Left lobe of liver (tissue), 2 donors: ENCODE results near the gene ACOX1. TPM values are rescaled to one million over a fixed set of nuclear protein-coding genes. Genes with fewer than 3 reads are reported as not detected.
"Not testable (repeated sequence)": the region's sequence is repeated elsewhere in the genome, so short reads cannot be mapped to it uniquely, and the experiment has no call there.

ENCODE experiments used
- ATAC-seq: fragments of 200-7000 bp; cut with Tn5 transposase; one replicate; pipeline ENCODE4 v1.9.1; 2020; ENCODE audit warnings: mild to moderate bottlenecking, moderate library complexity
- DNase-seq: peaks from one replicate; pipeline ENCODE4 v3.0.0-alpha.2; 2020; ENCODE audit warnings: low spot score
- total RNA-seq: library from RNA; stranded (reverse); gene quantifications from one replicate; pipeline ENCODE4 v1.2.1, GENCODE V29; 2021
- donor health status: DM: no; HTN: no; CAD: no; lungs with moderate emphysema.
- donor health status: DM: no; HTN: yes; CAD: no.

Gene ACOX1
- total RNA-seq, 1 donor from 2014 or later, result 199 TPM

GRCh38 chr17:75983501-75984181 is 4.7 kb upstream of the ACOX1 start:
- DNase-seq, result no peak

GRCh38 chr17:75981019-75981615 is 2.2 kb upstream of the ACOX1 start:
- DNase-seq, result no peak
- ATAC-seq, result no peak

More at GRCh38 chr17:75983501-75984181, 4.7 kb upstream of the ACOX1 start:
- ATAC-seq, result no peak

- DNase-seq, result no peak
Measured at GRCh38 chr17:75980188-75981018, 1.4 kb upstream of the ACOX1 start.

GRCh38 chr17:75979705-75980187 is 780 bp upstream of the ACOX1 start:
- DNase-seq, result no peak
- peak; percentile 6 for ATAC-seq

More at GRCh38 chr17:75980188-75981018, 1.4 kb upstream of the ACOX1 start:
- ATAC-seq, result no peak

GRCh38 chr17:75976175-75976848 is 2.7 kb downstream of the ACOX1 start:
- peak; percentile 25 for ATAC-seq

GRCh38 chr17:75975757-75976174 is 3.2 kb downstream of the ACOX1 start:
- DNase-seq (no peak), ATAC-seq (no peak)

More at GRCh38 chr17:75976175-75976848, 2.7 kb downstream of the ACOX1 start:
- no peak for DNase-seq

GRCh38 chr17:75975187-75975586 is 3.8 kb downstream of the ACOX1 start:
- ATAC-seq, DNase-seq: not testable (repeated sequence)

GRCh38 chr17:75970626-75971025 is 8.3 kb downstream of the ACOX1 start:
- DNase-seq, result no peak
- no peak for ATAC-seq

- ATAC-seq (peak; percentile 10), DNase-seq (no peak)
Measured at GRCh38 chr17:75970011-75970523, 8.9 kb downstream of the ACOX1 start.

- not testable (repeated sequence) for ATAC-seq, DNase-seq
Measured at GRCh38 chr17:75969044-75969443, 9.9 kb downstream of the ACOX1 start.

GRCh38 chr17:75965468-75965867 is 13.5 kb downstream of the ACOX1 start:
- ATAC-seq, result no peak
- DNase-seq, result no peak

GRCh38 chr17:75959839-75960511 is 19.0 kb downstream of the ACOX1 start:
- DNase-seq, result no peak
- ATAC-seq, result peak; percentile 38

GRCh38 chr17:75959051-75959838 is 19.7 kb downstream of the ACOX1 start:
- DNase-seq (no peak), ATAC-seq (peak; percentile 79)

GRCh38 chr17:75950855-75951554 is 28.0 kb downstream of the ACOX1 start:
- ATAC-seq (no peak), DNase-seq (no peak)

GRCh38 chr17:75950421-75950820 is 28.5 kb downstream of the ACOX1 start:
- DNase-seq (no peak), ATAC-seq (no peak)

GRCh38 chr17:75945211-75945610 is 33.8 kb downstream of the ACOX1 start:
- no peak for ATAC-seq
- no peak for DNase-seq

- ATAC-seq, result no peak
Measured at GRCh38 chr17:75943491-75943890, 35.5 kb downstream of the ACOX1 start.

GRCh38 chr17:75942473-75942872 is 36.5 kb downstream of the ACOX1 start:
- no peak for DNase-seq
- ATAC-seq, result no peak

More at GRCh38 chr17:75943491-75943890, 35.5 kb downstream of the ACOX1 start:
- no peak for DNase-seq

- peak; percentile 15 for ATAC-seq
- DNase-seq, result peak; percentile 61
Measured at GRCh38 chr17:75941442-75941819, 37.5 kb downstream of the ACOX1 start.
